Keratinocyte (primary cell): ENCODE measurements around the gene TXNRD1.

Source experiments
- EZH2 ChIP-seq: IDR thresholded peaks from one replicate; pipeline ENCODE4 v1.6.1; 2012; ENCODE audit warnings: inconsistent platforms, mild to moderate bottlenecking, low read length, moderate library complexity
- TF ChIP-seq, protein P1 (sequence below), 3 experiments: IDR thresholded peaks in 1 of 3; conservative IDR thresholded peaks in 1 of 3; optimal IDR thresholded peaks in 1 of 3; 2 replicates in 2 of 3; 3 replicates in 1 of 3; pipeline versions ENCODE3 to v1.5.1; 2011; ENCODE audit warnings: low read length in 3 of 3, mild to moderate bottlenecking in 3 of 3, moderate library complexity in 2 of 3, control low read depth in 1 of 3, inconsistent platforms in 1 of 3; ENCODE audit not compliant: insufficient read depth in 2 of 3; ENCODE audit errors: extremely low read depth in 1 of 3

GRCh38 chr12:104243551-104243950 is 28.0 kb downstream of the TXNRD1 start:
- TF ChIP-seq, protein P1, sequence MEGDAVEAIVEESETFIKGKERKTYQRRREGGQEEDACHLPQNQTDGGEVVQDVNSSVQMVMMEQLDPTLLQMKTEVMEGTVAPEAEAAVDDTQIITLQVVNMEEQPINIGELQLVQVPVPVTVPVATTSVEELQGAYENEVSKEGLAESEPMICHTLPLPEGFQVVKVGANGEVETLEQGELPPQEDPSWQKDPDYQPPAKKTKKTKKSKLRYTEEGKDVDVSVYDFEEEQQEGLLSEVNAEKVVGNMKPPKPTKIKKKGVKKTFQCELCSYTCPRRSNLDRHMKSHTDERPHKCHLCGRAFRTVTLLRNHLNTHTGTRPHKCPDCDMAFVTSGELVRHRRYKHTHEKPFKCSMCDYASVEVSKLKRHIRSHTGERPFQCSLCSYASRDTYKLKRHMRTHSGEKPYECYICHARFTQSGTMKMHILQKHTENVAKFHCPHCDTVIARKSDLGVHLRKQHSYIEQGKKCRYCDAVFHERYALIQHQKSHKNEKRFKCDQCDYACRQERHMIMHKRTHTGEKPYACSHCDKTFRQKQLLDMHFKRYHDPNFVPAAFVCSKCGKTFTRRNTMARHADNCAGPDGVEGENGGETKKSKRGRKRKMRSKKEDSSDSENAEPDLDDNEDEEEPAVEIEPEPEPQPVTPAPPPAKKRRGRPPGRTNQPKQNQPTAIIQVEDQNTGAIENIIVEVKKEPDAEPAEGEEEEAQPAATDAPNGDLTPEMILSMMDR (optimal IDR thresholded peaks at IDR 0.05 in 1 of 3, IDR thresholded peaks at IDR 0.05 in 1 of 3, conservative IDR thresholded peaks at IDR 0.05 in 1 of 3; ENCODE audit: extremely low read depth in 1 of 3, insufficient read depth in 2 of 3, low read length in 3 of 3), result no peak
- no peak for TF ChIP-seq EZH2
